ENCODE results near the gene LDLRAD2. TPM values are rescaled to one million over a fixed set of nuclear protein-coding genes. Genes with fewer than 3 reads are reported as not detected.

LDLRAD2 gene
- total RNA-seq, 1 experiment from 2014 or later: 1.0 TPM

- no peaks in the 10 kb centered on the region for H3K23me2 ChIP-seq (ENCODE audit: insufficient read length, low read depth, low read length, poor library complexity, severe bottlenecking)
- no peaks in the 10 kb centered on the region for H3K79me1 ChIP-seq (ENCODE audit: insufficient read depth, low read depth, low read length, poor library complexity, severe bottlenecking)
- no peak overlapping the region for H3K9ac ChIP-seq (ENCODE audit: extremely low read depth, insufficient read length, low read length)
- no peaks in the 10 kb centered on the region for H3K9me3 ChIP-seq (ENCODE audit: control insufficient read depth, low read depth, low read length)
- no peak overlapping the region for H2BK12ac ChIP-seq (ENCODE audit: insufficient read length, low read depth, low read length)
- H3K27me3 ChIP-seq (ENCODE audit: insufficient read depth, low read length): no peaks in the 10 kb centered on the region
- peak overlapping the region; percentile 79 for H3K18ac ChIP-seq (ENCODE audit: insufficient read length, low read depth, low read length)
- H2AK5ac ChIP-seq (ENCODE audit: insufficient read length, low read length): no peak overlapping the region
- H3K56ac ChIP-seq (ENCODE audit: insufficient read length, low read depth, low read length): no peak overlapping the region
- peaks cover 16% of the 10 kb centered on the region for H3K27me3 Mint-ChIP-seq (ENCODE audit: low read depth)
- peak; percentile 82 for DNase-seq
- no peak overlapping the region for H2BK15ac ChIP-seq (ENCODE audit: low read depth, low read length)
- H4K20me1 ChIP-seq (ENCODE audit: control insufficient read depth, insufficient read depth, insufficient read length): no peaks in the 10 kb centered on the region
- no peak overlapping the region for H4K91ac ChIP-seq (ENCODE audit: insufficient read length, low read depth, low read length)
- no peak overlapping the region for H3K27ac ChIP-seq (ENCODE audit: insufficient read length, low read depth, low read length)
- H2BK20ac ChIP-seq (ENCODE audit: low read depth, low read length, poor library complexity, severe bottlenecking): no peak overlapping the region
- H3K4me1 ChIP-seq (ENCODE audit: insufficient read depth, low read length): no peaks in the 10 kb centered on the region
- peaks cover 12 to 13% of the 10 kb centered on the region in 2 experiments for H3K4me1 Mint-ChIP-seq
- no peak overlapping the region for H2AFZ ChIP-seq (ENCODE audit: low read length)
- no peak overlapping the region for H2BK120ac ChIP-seq (ENCODE audit: low read depth, low read length, poor library complexity, severe bottlenecking)
- peak overlapping the region; percentile 91; the same call in 1 of the 2 replicates for H3K14ac ChIP-seq (ENCODE audit: insufficient read depth, low read length)
- no peak overlapping the region for H3T11ph ChIP-seq (ENCODE audit: low read length)
- no CpG with 5 or more reads among the region's 65 CpGs for WGBS (ENCODE audit: extremely low coverage, insufficient read length, low lambda C conversion rate)
- H3K36me3 Mint-ChIP-seq (ENCODE audit: insufficient read depth in 1 of 3, low read depth in 3 of 3): no peaks in the 10 kb centered on the region
- H4K5ac ChIP-seq (ENCODE audit: insufficient read length, low read depth, low read length): no peak overlapping the region
- no peak overlapping the region for H4K8ac ChIP-seq (replicated peaks; ENCODE audit: insufficient read length, low read depth, low read length)
- H3K4me3 Mint-ChIP-seq: peak overlapping the region; percentile 68 to 80
- H3K27ac Mint-ChIP-seq: 0 out of 7 replicates have a peak overlapping the region, but pooled peaks of 1 of the 3 experiments have one; percentile 49
- no peaks in the 10 kb centered on the region; a peak in 1 of 5 replicates for H3K9me3 Mint-ChIP-seq
- no peak overlapping the region for H3K23ac ChIP-seq (ENCODE audit: insufficient read length, low read depth, low read length)
- TF ChIP-seq CTCF (conservative IDR thresholded peaks at IDR 0.05): peak; percentile 96
- no peak overlapping the region for H2BK5ac ChIP-seq (ENCODE audit: insufficient read length, low read length)
- no peak overlapping the region for H3K4ac ChIP-seq (ENCODE audit: low read depth, low read length)
- peak overlapping the region; percentile 13 for H3K4me2 ChIP-seq (ENCODE audit: insufficient read depth, insufficient read length, low read length)
- 0 out of 2 replicates have a peak, but pooled peaks cover 2% of the 10 kb centered on the region for H3K79me2 ChIP-seq (ENCODE audit: insufficient read depth, low read length)
Observed at GRCh38 chr1:21814241-21814918, 2.3 kb downstream of the LDLRAD2 start.
